LHCN-M2 (cell line): ENCODE results near the gene SYNJ2. TPM values are rescaled to one million over a fixed set of nuclear protein-coding genes. Genes with fewer than 3 reads are reported as not detected.
"Not testable (repeated sequence)": the region's sequence is repeated elsewhere in the genome, so short reads cannot be mapped to it uniquely, and the experiment has no call there.

Experiments used
- DNase-seq: peaks from one replicate; pipeline ENCODE4 v3.0.0-alpha.2; 2012; ENCODE audit warnings: low read depth
- total RNA-seq: library from RNA; depleted of rRNA; stranded (reverse); fragments of >200 nt; gene quantifications from 2 replicates; pipeline ENCODE4 v1.2.3, GENCODE V29; 2014

The SYNJ2 gene
- total RNA-seq, 1 experiment from 2014 or later: 11.7 TPM

- no peak for DNase-seq
Measured at GRCh38 chr6:157956171-157956730, 25.4 kb upstream of the SYNJ2 start.

- DNase-seq: no peak
Measured at GRCh38 chr6:157959451-157960227, 22.0 kb upstream of the SYNJ2 start.

- DNase-seq: no peak
Measured at GRCh38 chr6:157961153-157961831, 20.4 kb upstream of the SYNJ2 start.

- DNase-seq: no peak
Measured at GRCh38 chr6:157961832-157962575, 19.7 kb upstream of the SYNJ2 start.

GRCh38 chr6:157962601-157963302 is 18.9 kb upstream of the SYNJ2 start:
- peak; percentile 85 for DNase-seq

GRCh38 chr6:157964100-157964499 is 17.6 kb upstream of the SYNJ2 start:
- peak; percentile 48 for DNase-seq

- DNase-seq: no peak
Measured at GRCh38 chr6:157965387-157965786, 16.3 kb upstream of the SYNJ2 start.

GRCh38 chr6:157966589-157966977 is 15.1 kb upstream of the SYNJ2 start:
- DNase-seq: no peak

GRCh38 chr6:157967020-157967419 is 14.6 kb upstream of the SYNJ2 start:
- DNase-seq: no peak

GRCh38 chr6:157967486-157967885 is 14.2 kb upstream of the SYNJ2 start:
- DNase-seq: no peak

GRCh38 chr6:157972177-157972576 is 9.5 kb upstream of the SYNJ2 start:
- DNase-seq: not testable (repeated sequence)

- peak; percentile 60 for DNase-seq
Measured at GRCh38 chr6:157974341-157974894, 7.2 kb upstream of the SYNJ2 start.

- DNase-seq: no peak
Measured at GRCh38 chr6:157974967-157975366, 6.7 kb upstream of the SYNJ2 start.

GRCh38 chr6:157975456-157975855 is 6.2 kb upstream of the SYNJ2 start:
- no peak for DNase-seq

- DNase-seq: no peak
Measured at GRCh38 chr6:157976345-157977175, 5.1 kb upstream of the SYNJ2 start.

- DNase-seq: no peak
Measured at GRCh38 chr6:157977176-157977804, 4.4 kb upstream of the SYNJ2 start.

GRCh38 chr6:157978021-157978783 is 3.5 kb upstream of the SYNJ2 start:
- no peak for DNase-seq

GRCh38 chr6:157980288-157981131 is 1.2 kb upstream of the SYNJ2 start:
- DNase-seq: no peak
